Caco-2 (cell line): Measurements from ENCODE around the gene ELMOD2. TPM values are rescaled to one million over a fixed set of nuclear protein-coding genes. Genes with fewer than 3 reads are reported as not detected.
A peak's percentile ranks its signal among the peaks of the same experiment; 100 is the strongest.

Source experiments
- BruUV-seq: library from RNA; stranded (reverse); fragments of 400-500 nt; replicated peaks from 2 replicates; lab custom pipeline; 2021; lab: Mats Ljungman, UMichigan
- CTCF ChIA-PET: fragments of 300-600 bp; sonication (Branson Sonifier 250); formaldehyde crosslinking; loops from one replicate; lab custom pipeline; 2022; ENCODE audit warnings: antibody characterized with exemption; lab: Charles Lee
- POLR2A ChIA-PET: fragments of 300-600 bp; sonication (Branson Sonifier 250); formaldehyde crosslinking; loops from one replicate; lab custom pipeline; 2022; ENCODE audit warnings: antibody characterized with exemption; lab: Charles Lee
- DNase-seq, 2 experiments: peaks; one replicate each; pipeline versions ENCODE4 v3.0.0 to v3.0.0-alpha.2; 2020 to 2022
- H3K27me3 ChIP-seq: replicated peaks from 2 replicates; pipeline ENCODE4 v1.6.0; 2011; ENCODE audit warnings: low read length; ENCODE audit not compliant: control insufficient read depth, insufficient read depth
- H3K36me3 ChIP-seq: 2 replicates; pipeline ENCODE4 v1.5.1; 2011; ENCODE audit warnings: low read length; ENCODE audit not compliant: control insufficient read depth, insufficient read depth
- H3K4me1 ChIP-seq: fragments of 250-450 bp; sonication (Bioruptor Pico); 2 replicates; pipeline ENCODE4 v1.5.1; 2020; ENCODE audit warnings: mild to moderate bottlenecking
- H3K4me3 ChIP-seq: 2 replicates; pipeline ENCODE4 v1.5.1; 2011; ENCODE audit warnings: low read depth, mild to moderate bottlenecking, control low read depth, low read length
- H3K9me3 ChIP-seq: fragments of 250-450 bp; sonication (Bioruptor Pico); 2 replicates; pipeline ENCODE4 v1.5.1; 2020; ENCODE audit warnings: mild to moderate bottlenecking, moderate library complexity
- H3K27ac Mint-ChIP-seq: one replicate; pipeline ENCODE4 v1.8.0; 2022; ENCODE audit warnings: mixed read lengths; ENCODE audit not compliant: unreplicated experiment
- H3K27me3 Mint-ChIP-seq: one replicate; pipeline ENCODE4 v1.8.0; 2022; ENCODE audit warnings: mixed read lengths; ENCODE audit not compliant: insufficient read depth, unreplicated experiment
- H3K36me3 Mint-ChIP-seq: one replicate; pipeline ENCODE4 v1.8.0; 2022; ENCODE audit warnings: mild to moderate bottlenecking, mixed read lengths; ENCODE audit not compliant: insufficient read depth, unreplicated experiment
- H3K4me1 Mint-ChIP-seq: one replicate; pipeline ENCODE4 v1.8.0; 2022; ENCODE audit warnings: low read depth, mixed read lengths; ENCODE audit not compliant: unreplicated experiment
- H3K4me3 Mint-ChIP-seq: one replicate; pipeline ENCODE4 v1.8.0; 2022; ENCODE audit warnings: mild to moderate bottlenecking, moderate library complexity, mixed read lengths; ENCODE audit not compliant: unreplicated experiment
- H3K9me3 Mint-ChIP-seq: one replicate; pipeline ENCODE4 v1.8.0; 2022; ENCODE audit warnings: mixed read lengths; ENCODE audit not compliant: unreplicated experiment
- intact Hi-C: fragments of 100-400 bp; cut with micrococcal nuclease; formaldehyde crosslinking; loops from one replicate; pipeline ENCODE4 v1.10.0; 2022; ENCODE audit not compliant: unreplicated experiment
- total RNA-seq: library from RNA; stranded (reverse); gene quantifications from 2 replicates; pipeline ENCODE4 v1.2.3, GENCODE V29; 2022
- TF ChIP-seq, protein P1 (sequence below), 2 experiments: fragments of 200-600 bp in 1 of 2; IDR thresholded peaks; 1 replicate in 1 of 2; 2 replicates in 1 of 2; pipeline versions ENCODE4 v1.5.1 to v1.8.0; 2011 to 2022; ENCODE audit warnings: antibody characterized with exemption in 1 of 2, control low read depth in 1 of 2, inconsistent platforms in 1 of 2, low read depth in 1 of 2, low read length in 1 of 2, mild to moderate bottlenecking in 1 of 2, moderate library complexity in 1 of 2; ENCODE audit not compliant: insufficient read depth in 1 of 2, severe bottlenecking in 1 of 2, unreplicated experiment in 1 of 2

ELMOD2 gene
- total RNA-seq, 1 experiment from 2014 or later = 28.1 TPM

DNA sequence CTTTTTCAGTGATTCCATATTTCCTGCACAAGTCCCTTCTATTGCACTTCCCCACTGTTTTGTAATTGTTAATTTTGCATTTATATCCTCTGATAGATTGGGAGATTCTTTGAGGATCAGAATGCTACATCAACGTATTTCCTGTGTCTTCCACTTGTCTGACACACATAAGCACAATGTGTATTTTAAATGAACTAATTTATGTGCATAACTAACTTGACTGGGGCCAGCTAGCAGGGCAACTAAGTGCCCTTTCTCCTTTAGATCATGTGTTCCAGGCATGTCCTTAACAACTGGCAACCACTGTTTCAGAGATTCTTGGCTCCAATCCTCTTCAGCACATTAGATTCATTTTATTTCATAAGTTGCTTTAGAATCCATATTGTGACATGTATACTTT lies 60.5 kb downstream of the ELMOD2 start:
- Mint-ChIP-seq H3K27me3 (peaks cover 24% of the 10 kb centered on the region), H3K9me3 (no peaks in the 10 kb centered on the region), H3K27ac (no peak overlapping the region), H3K36me3 (no peaks in the 10 kb centered on the region), H3K4me3 (no peak overlapping the region), H3K4me1 (no peaks in the 10 kb centered on the region)
- H3K4me1 ChIP-seq = no peaks in the 10 kb centered on the region
- TF ChIP-seq, protein P1, sequence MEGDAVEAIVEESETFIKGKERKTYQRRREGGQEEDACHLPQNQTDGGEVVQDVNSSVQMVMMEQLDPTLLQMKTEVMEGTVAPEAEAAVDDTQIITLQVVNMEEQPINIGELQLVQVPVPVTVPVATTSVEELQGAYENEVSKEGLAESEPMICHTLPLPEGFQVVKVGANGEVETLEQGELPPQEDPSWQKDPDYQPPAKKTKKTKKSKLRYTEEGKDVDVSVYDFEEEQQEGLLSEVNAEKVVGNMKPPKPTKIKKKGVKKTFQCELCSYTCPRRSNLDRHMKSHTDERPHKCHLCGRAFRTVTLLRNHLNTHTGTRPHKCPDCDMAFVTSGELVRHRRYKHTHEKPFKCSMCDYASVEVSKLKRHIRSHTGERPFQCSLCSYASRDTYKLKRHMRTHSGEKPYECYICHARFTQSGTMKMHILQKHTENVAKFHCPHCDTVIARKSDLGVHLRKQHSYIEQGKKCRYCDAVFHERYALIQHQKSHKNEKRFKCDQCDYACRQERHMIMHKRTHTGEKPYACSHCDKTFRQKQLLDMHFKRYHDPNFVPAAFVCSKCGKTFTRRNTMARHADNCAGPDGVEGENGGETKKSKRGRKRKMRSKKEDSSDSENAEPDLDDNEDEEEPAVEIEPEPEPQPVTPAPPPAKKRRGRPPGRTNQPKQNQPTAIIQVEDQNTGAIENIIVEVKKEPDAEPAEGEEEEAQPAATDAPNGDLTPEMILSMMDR (IDR thresholded peaks at IDR 0.05; ENCODE audit: insufficient read depth in 1 of 2, low read depth in 1 of 2, low read length in 1 of 2, severe bottlenecking in 1 of 2, unreplicated experiment in 1 of 2) = no peak
- intact Hi-C loops = no loop called here
- H3K4me3 ChIP-seq = no peak overlapping the region
- no peaks in the 10 kb centered on the region for H3K36me3 ChIP-seq
- CTCF ChIA-PET = no interaction called here
- BruUV-seq = no TSS peak
- no peak for DNase-seq
- no peaks in the 10 kb centered on the region; the same call in 1 of the 2 replicates for H3K27me3 ChIP-seq
- H3K9me3 ChIP-seq = no peaks in the 10 kb centered on the region
- POLR2A ChIA-PET = no interaction called here

DNA sequence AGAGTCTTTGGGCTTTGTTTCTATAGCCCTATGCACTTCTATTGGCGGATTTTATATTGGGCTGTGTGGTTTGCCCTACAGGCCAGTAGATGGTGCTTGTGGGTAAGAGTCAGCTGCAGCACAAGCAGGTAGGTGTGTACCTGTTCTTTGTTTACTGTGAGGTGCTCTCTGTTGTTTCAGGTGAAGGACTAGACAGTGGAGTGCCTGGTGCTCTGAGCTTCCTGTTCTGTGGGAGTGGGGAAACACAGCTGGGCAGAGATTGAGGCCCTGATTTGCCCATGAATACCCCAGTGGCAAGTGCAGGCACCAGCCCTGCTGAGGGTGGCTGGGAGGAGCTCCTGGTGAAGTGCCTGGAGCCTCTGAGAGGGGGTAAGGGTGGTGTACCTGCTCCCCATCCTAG lies 71.1 kb downstream of the ELMOD2 start:
- intact Hi-C loops = loop anchor here (1.0 to 5.0 kb wide), 5 partner anchors 15 to 289 kb away; no protein-coding TSS in a partner anchor
- H3K27me3 Mint-ChIP-seq = peaks cover 21% of the 10 kb centered on the region
- BruUV-seq = no TSS peak
- peak; percentile 59 to 69 for DNase-seq
- H3K4me1 Mint-ChIP-seq = no peaks in the 10 kb centered on the region
- Histone ChIP-seq H3K36me3 (no peaks in the 10 kb centered on the region), H3K4me3 (no peak overlapping the region), H3K9me3 (no peaks in the 10 kb centered on the region), H3K27me3 (no peaks in the 10 kb centered on the region), H3K4me1 (no peaks in the 10 kb centered on the region)
- ChIA-PET POLR2A (no interaction called here), CTCF (interaction anchor here (0.6 to 1.9 kb wide), 8 partner anchors 10 to 265 kb away, joined by 3 to 15 read pairs (median 4); partner anchors contain the start of genes CLGN and TBC1D9)
- no peaks in the 10 kb centered on the region for H3K9me3 Mint-ChIP-seq
- TF ChIP-seq, protein P1 (IDR thresholded peaks at IDR 0.05; ENCODE audit: insufficient read depth in 1 of 2, low read depth in 1 of 2, low read length in 1 of 2, severe bottlenecking in 1 of 2, unreplicated experiment in 1 of 2) = peak; percentile 52 to 77
- H3K4me3 Mint-ChIP-seq = no peak overlapping the region
- no peak overlapping the region for H3K27ac Mint-ChIP-seq
- no peaks in the 10 kb centered on the region for H3K36me3 Mint-ChIP-seq

DNA sequence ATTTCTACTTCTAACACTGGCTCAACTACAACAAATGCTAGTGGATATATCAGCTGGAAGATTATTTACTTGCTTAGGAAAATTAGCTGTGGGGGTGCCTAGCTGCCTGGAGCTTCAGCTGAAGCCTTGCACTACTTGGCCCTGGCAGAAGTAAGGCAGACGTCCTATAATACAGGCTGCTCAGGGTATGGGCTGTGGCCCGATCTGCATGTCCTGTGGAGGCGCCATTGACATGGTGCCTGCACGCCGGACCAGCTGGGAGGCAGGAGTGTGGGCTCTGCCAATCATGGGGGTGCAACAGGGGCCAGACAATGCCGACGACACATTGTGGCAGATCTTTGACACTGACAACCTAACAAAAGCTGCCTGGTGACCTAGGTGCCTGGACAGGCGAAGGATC lies 76.4 kb downstream of the ELMOD2 start:
- Mint-ChIP-seq H3K4me1 (no peaks in the 10 kb centered on the region), H3K27me3 (no peaks in the 10 kb centered on the region), H3K9me3 (no peaks in the 10 kb centered on the region), H3K4me3 (no peak overlapping the region), H3K36me3 (no peaks in the 10 kb centered on the region), H3K27ac (no peak overlapping the region)
- POLR2A ChIA-PET = interaction anchor here (0.5 kb wide), 1 partner anchor 15 kb away, joined by 8 read pairs; no protein-coding TSS in a partner anchor
- DNase-seq = no peak
- Histone ChIP-seq H3K4me1 (no peaks in the 10 kb centered on the region), H3K36me3 (no peaks in the 10 kb centered on the region), H3K4me3 (no peak overlapping the region), H3K9me3 (no peaks in the 10 kb centered on the region), H3K27me3 (no peaks in the 10 kb centered on the region)
- CTCF ChIA-PET = interaction anchor here (1.0 kb wide), 1 partner anchor 251 kb away, joined by 4 read pairs; no protein-coding TSS in a partner anchor
- TF ChIP-seq, protein P1 (IDR thresholded peaks at IDR 0.05; ENCODE audit: insufficient read depth in 1 of 2, low read depth in 1 of 2, low read length in 1 of 2, severe bottlenecking in 1 of 2, unreplicated experiment in 1 of 2) = no peak
- intact Hi-C loops = no loop called here
- no TSS peak for BruUV-seq
